H1 (cell line): Measurements from ENCODE around the gene KAZALD1. TPM values are rescaled to one million over a fixed set of nuclear protein-coding genes. Genes with fewer than 3 reads are reported as not detected.

Experiments used
- CTCF ChIA-PET: fragments of 300-600 bp; sonication (Branson Sonifier 250); formaldehyde crosslinking; loops from one replicate; lab custom pipeline; 2021; ENCODE audit not compliant: partially characterized antibody; lab: Charles Lee
- POLR2A ChIA-PET: fragments of 300-600 bp; sonication (Branson Sonifier 250); formaldehyde crosslinking; loops from one replicate; lab custom pipeline; 2021; ENCODE audit warnings: inconsistent platforms; ENCODE audit not compliant: partially characterized antibody; lab: Charles Lee
- DNase-seq, 2 experiments: peaks; one replicate each; pipeline versions ENCODE4 v3.0.0 to v3.0.0-alpha.2; 2010 to 2022; ENCODE audit warnings: low spot score in 2 of 2, low read depth in 1 of 2, mixed read lengths in 1 of 2
- FAIRE-seq: peaks from 2 replicates; lab custom pipeline; 2011; peaks lifted over from hg19 to GRCh38; lab: Jason Lieb, UNC
- H2AFZ ChIP-seq: 2 replicates; pipeline ENCODE4 v1.8.1; 2012; ENCODE audit warnings: low read length, inconsistent platforms
- H2AK5ac ChIP-seq: 2 replicates; pipeline ENCODE4 v1.6.1; 2013; ENCODE audit warnings: low read depth, low read length
- H2BK120ac ChIP-seq: replicated peaks from 2 replicates; pipeline ENCODE3; 2013; ENCODE audit warnings: low read depth, low read length, inconsistent platforms
- H2BK12ac ChIP-seq: 2 replicates; pipeline ENCODE4 v1.6.1; 2013; ENCODE audit warnings: low read depth, low read length
- H2BK15ac ChIP-seq: 2 replicates; pipeline ENCODE4 v1.6.1; 2013; ENCODE audit warnings: low read length
- H2BK20ac ChIP-seq: 2 replicates; pipeline ENCODE4 v1.6.1; 2013; ENCODE audit warnings: low read length
- H2BK5ac ChIP-seq: 2 replicates; pipeline ENCODE4 v1.6.1; 2013; ENCODE audit warnings: low read depth, low read length
- H3K14ac ChIP-seq: 2 replicates; pipeline ENCODE4 v1.6.1; 2013; ENCODE audit warnings: inconsistent platforms; ENCODE audit not compliant: insufficient read length
- H3K18ac ChIP-seq: 2 replicates; pipeline ENCODE4 v1.6.1; 2013; ENCODE audit warnings: low read length; ENCODE audit errors: extremely low read depth
- H3K23ac ChIP-seq: 2 replicates; pipeline ENCODE4 v1.6.1; 2013; ENCODE audit warnings: inconsistent platforms; ENCODE audit not compliant: insufficient read length
- H3K23me2 ChIP-seq: 2 replicates; pipeline ENCODE4 v1.6.1; 2013; ENCODE audit warnings: low read depth, low read length
- H3K27ac ChIP-seq: 2 replicates; pipeline ENCODE4 v1.6.1; 2011; ENCODE audit warnings: low read depth, low read length, inconsistent platforms
- H3K27me3 ChIP-seq, 4 experiments: replicated peaks in 1 of 4; 1 replicate in 1 of 4; 2 replicates in 3 of 4; pipeline versions ENCODE4 v1.6.1 to v1.8.1; 2011 to 2013; ENCODE audit warnings: low read length in 3 of 4, mild to moderate bottlenecking in 3 of 4, inconsistent platforms in 2 of 4, mixed read lengths in 2 of 4, moderate library complexity in 1 of 4; ENCODE audit not compliant: control insufficient read depth in 3 of 4, insufficient read depth in 3 of 4; ENCODE audit errors: extremely low read depth in 1 of 4
- H3K36me3 ChIP-seq, 4 experiments: 2 replicates each; pipeline versions ENCODE4 v1.6.1 to v1.8.1; 2011 to 2013; ENCODE audit warnings: mild to moderate bottlenecking in 4 of 4, low read length in 3 of 4, moderate library complexity in 2 of 4, control low read depth in 1 of 4, inconsistent platforms in 1 of 4; ENCODE audit not compliant: insufficient read depth in 4 of 4, control insufficient read depth in 2 of 4
- H3K4ac ChIP-seq: replicated peaks from 2 replicates; pipeline ENCODE3; 2013; ENCODE audit warnings: low read length, low read depth, mixed read lengths, inconsistent platforms; ENCODE audit not compliant: insufficient read length
- H3K4me1 ChIP-seq, 4 experiments: replicated peaks in 1 of 4; 1 replicate in 1 of 4; 2 replicates in 3 of 4; pipeline versions ENCODE4 v1.6.1 to v1.8.1; 2011 to 2013; ENCODE audit warnings: low read length in 3 of 4, inconsistent platforms in 2 of 4, mixed read lengths in 1 of 4; ENCODE audit not compliant: insufficient read depth in 4 of 4, control insufficient read depth in 3 of 4
- H3K4me2 ChIP-seq, 2 experiments: 2 replicates each; pipeline versions ENCODE4 v1.6.1 to v1.8.1; 2011 to 2013; ENCODE audit warnings: low read depth in 2 of 2, low read length in 2 of 2, control low read depth in 1 of 2, inconsistent platforms in 1 of 2, mild to moderate bottlenecking in 1 of 2; ENCODE audit not compliant: insufficient read depth in 1 of 2
- H3K4me3 ChIP-seq, 4 experiments: fragments of 200-600, 300-600 bp in 1 of 4; sonication (generic), shearing (Covaris generic), sonication (Bioruptor Twin) in 1 of 4; 2 replicates each; pipeline versions ENCODE4 v1.5.1 to v1.8.1; 2011 to 2016; ENCODE audit warnings: low read length in 4 of 4, low read depth in 3 of 4, control low read depth in 2 of 4, inconsistent platforms in 2 of 4, mild to moderate bottlenecking in 2 of 4, mixed read lengths in 1 of 4, moderate library complexity in 1 of 4; ENCODE audit not compliant: insufficient read depth in 2 of 4; ENCODE audit errors: extremely low read depth in 1 of 4
- H3K56ac ChIP-seq: replicated peaks from 2 replicates; pipeline ENCODE3; 2013; ENCODE audit warnings: low read depth, mild to moderate bottlenecking, mixed read lengths, low read length, inconsistent platforms; ENCODE audit not compliant: insufficient read length
- H3K79me1 ChIP-seq: 2 replicates; pipeline ENCODE4 v1.6.1; 2013; ENCODE audit warnings: low read depth, low read length, control low read depth
- H3K79me2 ChIP-seq, 2 experiments: 2 replicates each; pipeline versions ENCODE4 v1.6.1 to v1.8.1; 2012 to 2013; ENCODE audit warnings: low read length in 2 of 2, mild to moderate bottlenecking in 2 of 2, inconsistent platforms in 1 of 2; ENCODE audit not compliant: insufficient read depth in 2 of 2, control insufficient read depth in 1 of 2
- H3K9ac ChIP-seq, 4 experiments: replicated peaks in 1 of 4; 1 replicate in 1 of 4; 2 replicates in 3 of 4; pipeline versions ENCODE4 v1.6.1 to v1.8.1; 2011 to 2013; ENCODE audit warnings: low read depth in 3 of 4, low read length in 3 of 4, control low read depth in 2 of 4, mild to moderate bottlenecking in 2 of 4, moderate library complexity in 2 of 4, inconsistent platforms in 1 of 4; ENCODE audit errors: extremely low read depth in 1 of 4
- H3K9me3 ChIP-seq, 2 experiments: 2 replicates each; pipeline versions ENCODE4 v1.6.1 to v1.8.1; 2012 to 2013; ENCODE audit warnings: mild to moderate bottlenecking in 2 of 2, moderate library complexity in 2 of 2, control low read depth in 1 of 2, inconsistent platforms in 1 of 2, low read depth in 1 of 2, low read length in 1 of 2, mixed read lengths in 1 of 2; ENCODE audit not compliant: insufficient read depth in 2 of 2
- H4K20me1 ChIP-seq, 2 experiments: replicated peaks in 1 of 2; 2 replicates each; pipeline versions ENCODE3 to v1.8.1; 2011 to 2013; ENCODE audit warnings: inconsistent platforms in 2 of 2, low read length in 2 of 2, mild to moderate bottlenecking in 1 of 2; ENCODE audit not compliant: insufficient read depth in 2 of 2, control insufficient read depth in 1 of 2
- H4K5ac ChIP-seq: 2 replicates; pipeline ENCODE4 v1.6.1; 2013; ENCODE audit warnings: low read length, low read depth, mixed read lengths, inconsistent platforms; ENCODE audit not compliant: insufficient read length
- H4K8ac ChIP-seq: 2 replicates; pipeline ENCODE4 v1.8.0; 2013; ENCODE audit warnings: mild to moderate bottlenecking, moderate library complexity, low read length, inconsistent platforms; ENCODE audit not compliant: insufficient read depth; ENCODE audit errors: extremely low read depth
- H4K91ac ChIP-seq: replicated peaks from 2 replicates; pipeline ENCODE3; 2013; ENCODE audit warnings: low read length, mixed read lengths, inconsistent platforms; ENCODE audit not compliant: insufficient read length
- ASH2L ChIP-seq: fragments of 200-600, 300-600 bp; sonication (generic); IDR thresholded peaks from one replicate; pipeline ENCODE4 v1.7.1; 2017; ENCODE audit warnings: low read length
- EZH2 ChIP-seq: fragments of 200-600 bp; sonication (generic); IDR thresholded peaks from 2 replicates; pipeline ENCODE4 v1.7.1; 2012; ENCODE audit warnings: low read depth, mild to moderate bottlenecking, moderate library complexity, low read length, inconsistent platforms; ENCODE audit not compliant: severe bottlenecking
- GTF2F1 ChIP-seq: IDR thresholded peaks from 2 replicates; pipeline ENCODE4 v1.6.1; 2012; ENCODE audit warnings: low read depth, low read length, improper control_type of control experiment, borderline replicate concordance
- NANOG ChIP-seq: IDR thresholded peaks from 2 replicates; pipeline ENCODE4 v1.6.1; 2011; ENCODE audit warnings: low read length, low read depth, mild to moderate bottlenecking, inconsistent platforms; ENCODE audit not compliant: insufficient read depth, poor library complexity, severe bottlenecking
- SAP30 ChIP-seq: fragments of 300-600 bp; sonication (generic); IDR thresholded peaks from 2 replicates; pipeline ENCODE4 v1.7.1; 2012; ENCODE audit warnings: low read length, moderate library complexity, mild to moderate bottlenecking, inconsistent platforms; ENCODE audit not compliant: insufficient read depth, insufficient replicate concordance
- SIN3A ChIP-seq, 2 experiments: IDR thresholded peaks in 1 of 2; conservative IDR thresholded peaks in 1 of 2; 2 replicates each; pipeline ENCODE4 v1.6.1; 2011 to 2012; ENCODE audit warnings: low read length in 2 of 2, improper control_type of control experiment in 1 of 2, low read depth in 1 of 2, mild to moderate bottlenecking in 1 of 2
- WGBS, 2 experiments: shearing (Covaris generic) in 1 of 2; methylation state at CpG; one replicate each; pipeline versions ENCODE4 v1.1.6 to v1.1.7; 2013 to 2015; ENCODE audit warnings: low lambda C conversion rate in 2 of 2, mixed read lengths in 2 of 2, inconsistent platforms in 1 of 2, low coverage in 1 of 2, missing lambda C conversion rate in 1 of 2; ENCODE audit not compliant: insufficient replicate concordance in 2 of 2, insufficient coverage in 1 of 2, insufficient read length in 1 of 2; ENCODE audit errors: extremely low coverage in 1 of 2, missing lambda C conversion rate in 1 of 2; 5-methylcytosine and 5-hydroxymethylcytosine counted together
- polyA plus RNA-seq, 7 experiments: library from polyadenylated mRNA; depleted of rRNA in 3 of 7; stranded (reverse) in 5 of 7; unstranded in 2 of 7; fragments of >200 nt in 5 of 7; fragments of 200-250 nt in 2 of 7; gene quantifications; 1 replicate in 5 of 7; 2 replicates in 1 of 7; 4 replicates in 1 of 7; pipeline versions ENCODE4 v1.2.1 to v1.2.3, GENCODE V29; 2011 to 2013; ENCODE audit warnings: missing spikeins in 2 of 7, mixed read lengths in 2 of 7
- total RNA-seq: library from RNA; stranded (reverse); fragmentation: NEBNext Ultra II Directional; extraction: Animal tissue kit (Norgen Biotek cat#: 25700); gene quantifications from 2 replicates; pipeline ENCODE4 v1.2.1, GENCODE V29; 2021

The KAZALD1 gene
- total and polyA plus RNA-seq, 2 of the 8 experiments (the other 6 are each of a cell fraction or from before 2014, with no cell fraction given): 0.65 to 1.9 TPM

- Histone ChIP-seq H2BK120ac (no peak overlapping the region), H4K5ac (no peak overlapping the region), H3K18ac (no peak overlapping the region), H2BK12ac (no peak overlapping the region), H3K9me3 (no peaks in the 10 kb centered on the region), H3K36me3 (no peaks in the 10 kb centered on the region), H3K79me1 (no peaks in the 10 kb centered on the region; the same call in 1 of the 2 replicates), H3K14ac (no peak overlapping the region), H3K9ac (no peak overlapping the region), H2AK5ac (no peak overlapping the region), H3K4me2 (peak overlapping the region; percentile 30 to 91; a peak in 3 of 4 replicates), H3K56ac (no peak overlapping the region), H2BK20ac (no peak overlapping the region), H4K20me1 (peaks cover 0 to 3% of the 10 kb centered on the region in 2 experiments), H3K27ac (no peak overlapping the region), H3K4me1 (peaks cover 0 to 26% (median 21%) of the 10 kb centered on the region in 4 experiments; a peak in 6 of 7 replicates), H3K79me2 (no peaks in the 10 kb centered on the region), H3K4me3 (peak overlapping the region in 1 of 4 experiments; percentile 66; a peak in 2 of 8 replicates), H3K23me2 (peaks cover 17% of the 10 kb centered on the region), H4K8ac (no peak overlapping the region), H3K27me3 (peaks cover 1 to 38% (median 29%) of the 10 kb centered on the region in 4 experiments), H2BK5ac (no peak overlapping the region), H3K23ac (no peak overlapping the region), H2BK15ac (no peak overlapping the region; the same call in 1 of the 2 replicates), H3K4ac (peak overlapping the region; percentile 66), H2AFZ (no peak overlapping the region), H4K91ac (peak overlapping the region; percentile 10)
- WGBS, 2 experiments: 83% methylated on average over 22 of the region's 27 CpGs; no CpG with 5 or more reads in 1 of the 2 experiments
- ChIA-PET CTCF (interaction anchor here (0.6 to 51.8 kb wide), 24 partner anchors 10 to 552 kb away, joined by 3 to 2176 read pairs (median 4); partner anchors contain the start of genes KAZALD1 and LZTS2), POLR2A (interaction anchor here (1.3 to 3.5 kb wide), 6 partner anchors 10 to 42 kb away, joined by 3 to 24 read pairs (median 5); partner anchors contain the start of genes LZTS2, MRPL43 and TWNK)
- no peak for FAIRE-seq
- DNase-seq: no peak
- TF ChIP-seq NANOG (no peak), EZH2 (no peak), SIN3A (conservative IDR thresholded peaks at IDR 0.05 in 1 of 2, IDR thresholded peaks at IDR 0.05 in 1 of 2; ENCODE audit: low read depth in 1 of 2, low read length in 2 of 2) (no peak), ASH2L (no peak), GTF2F1 (no peak), SAP30 (no peak)
Measured at GRCh38 chr10:101029520-101030295, 32.1 kb upstream of the KAZALD1 start.
